ENCODE data around the gene ADAM23.

The ADAM23 gene

GRCh38 chr2:206488623-206489022 lies 45.3 kb downstream of the ADAM23 start:
- H3K9me3 ChIP-seq: no peaks in the 10 kb centered on the region
- H3K4me1 ChIP-seq: no peaks in the 10 kb centered on the region
- no peaks in the 10 kb centered on the region; the same call in 1 of the 2 replicates for H3K36me3 ChIP-seq
- no peak for TF ChIP-seq CTCF (IDR thresholded peaks at IDR 0.05; ENCODE audit: low read depth, low read length)
- no peak overlapping the region for H3K4me3 ChIP-seq (ENCODE audit: low read depth, low read length)
- H3K27me3 ChIP-seq: no peaks in the 10 kb centered on the region
- no peak for DNase-seq

GRCh38 chr2:206494061-206494460 lies 50.7 kb downstream of the ADAM23 start:
- TF ChIP-seq CTCF (IDR thresholded peaks at IDR 0.05; ENCODE audit: low read depth, low read length): no peak
- Histone ChIP-seq H3K36me3 (no peaks in the 10 kb centered on the region; the same call in 1 of the 2 replicates), H3K27me3 (no peaks in the 10 kb centered on the region), H3K4me3 (ENCODE audit: low read depth, low read length) (no peak overlapping the region), H3K9me3 (no peaks in the 10 kb centered on the region; the same call in 1 of the 2 replicates), H3K4me1 (no peaks in the 10 kb centered on the region)
- DNase-seq: no peak

- Histone ChIP-seq H3K9me3 (no peaks in the 10 kb centered on the region; the same call in 1 of the 2 replicates), H3K4me1 (no peaks in the 10 kb centered on the region), H3K36me3 (no peaks in the 10 kb centered on the region), H3K4me3 (ENCODE audit: low read depth, low read length) (no peak overlapping the region), H3K27me3 (no peaks in the 10 kb centered on the region)
- no peak for TF ChIP-seq CTCF (IDR thresholded peaks at IDR 0.05; ENCODE audit: low read depth, low read length)
- no peak for DNase-seq
These were observed 59.4 kb downstream of the ADAM23 start for GRCh38 chr2:206502729-206503128.

GRCh38 chr2:206511283-206511682 lies 68.0 kb downstream of the ADAM23 start:
- no peak for TF ChIP-seq CTCF (IDR thresholded peaks at IDR 0.05; ENCODE audit: low read depth, low read length)
- no peaks in the 10 kb centered on the region for H3K4me1 ChIP-seq
- no peak for DNase-seq
- H3K4me3 ChIP-seq (ENCODE audit: low read depth, low read length): no peak overlapping the region
- H3K9me3 ChIP-seq: no peaks in the 10 kb centered on the region
- H3K36me3 ChIP-seq: no peaks in the 10 kb centered on the region
- H3K27me3 ChIP-seq: no peaks in the 10 kb centered on the region

- Histone ChIP-seq H3K9me3 (no peaks in the 10 kb centered on the region), H3K4me1 (no peaks in the 10 kb centered on the region), H3K36me3 (no peaks in the 10 kb centered on the region), H3K4me3 (ENCODE audit: low read depth, low read length) (no peak overlapping the region), H3K27me3 (no peaks in the 10 kb centered on the region)
- DNase-seq: no peak
- no peak for TF ChIP-seq CTCF (IDR thresholded peaks at IDR 0.05; ENCODE audit: low read depth, low read length)
These were observed 69.7 kb downstream of the ADAM23 start for GRCh38 chr2:206512999-206513398.

GRCh38 chr2:206515580-206515979 lies 72.2 kb downstream of the ADAM23 start:
- no peak for TF ChIP-seq CTCF (IDR thresholded peaks at IDR 0.05; ENCODE audit: low read depth, low read length)

More at GRCh38 chr2:206515580-206515979, 72.2 kb downstream of the ADAM23 start:
- H3K4me1 ChIP-seq: no peaks in the 10 kb centered on the region
- no peak for DNase-seq
- H3K36me3 ChIP-seq: no peaks in the 10 kb centered on the region
- H3K4me3 ChIP-seq (ENCODE audit: low read depth, low read length): no peak overlapping the region
- no peaks in the 10 kb centered on the region for H3K9me3 ChIP-seq
- H3K27me3 ChIP-seq: no peaks in the 10 kb centered on the region

Measured in BE2C (cell line).